ENCODE results near the gene TYRO3.

The TYRO3 gene

DNA sequence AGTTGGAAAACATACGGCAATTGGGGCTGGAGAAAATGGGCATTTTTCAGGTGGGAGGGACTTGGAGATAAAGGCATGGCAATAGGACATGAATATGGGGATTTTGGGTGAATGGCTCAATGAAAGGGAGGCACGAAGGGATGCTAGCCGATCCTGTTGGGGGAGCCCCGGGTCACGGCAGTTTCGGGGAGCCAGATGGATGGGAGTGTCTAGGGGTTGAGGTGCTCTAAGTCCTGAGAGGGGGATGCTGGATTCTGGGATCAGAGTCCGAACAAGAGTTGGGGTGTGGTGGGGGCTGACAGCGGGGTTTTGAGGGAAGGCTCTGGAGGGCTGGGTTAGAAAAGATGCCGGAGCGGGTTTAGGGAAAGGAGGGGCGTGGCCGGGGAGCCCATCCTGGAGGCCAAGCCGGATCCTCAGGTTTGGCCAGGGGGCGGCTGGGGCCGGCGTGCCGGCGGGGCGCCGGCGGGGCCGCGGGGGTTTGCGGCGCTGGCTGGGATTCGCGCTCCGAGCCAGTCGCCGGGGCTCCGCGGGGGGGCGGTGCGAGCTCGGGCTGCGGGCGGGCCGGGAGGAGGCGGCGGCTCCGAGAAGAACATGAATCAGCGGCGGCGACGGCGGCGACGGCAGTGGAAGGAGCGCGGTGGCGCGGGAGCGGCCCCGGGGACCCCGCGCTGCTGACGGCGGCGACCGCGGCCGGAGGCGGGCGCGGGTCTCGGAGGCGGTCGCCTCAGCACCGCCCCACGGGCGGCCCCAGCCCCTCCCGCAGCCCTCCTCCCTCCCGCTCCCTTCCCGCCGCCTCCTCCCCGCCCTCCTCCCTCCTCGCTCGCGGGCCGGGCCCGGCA is at the start of gene TYRO3:
Gene TYRO3, plus strand, starts transcription at position 813 of the 839 bp plus-strand sequence. CDS start 46 bp downstream, outside the sequence.
- peak; percentile 56 for DNase-seq (ENCODE audit: low spot score)

DNA sequence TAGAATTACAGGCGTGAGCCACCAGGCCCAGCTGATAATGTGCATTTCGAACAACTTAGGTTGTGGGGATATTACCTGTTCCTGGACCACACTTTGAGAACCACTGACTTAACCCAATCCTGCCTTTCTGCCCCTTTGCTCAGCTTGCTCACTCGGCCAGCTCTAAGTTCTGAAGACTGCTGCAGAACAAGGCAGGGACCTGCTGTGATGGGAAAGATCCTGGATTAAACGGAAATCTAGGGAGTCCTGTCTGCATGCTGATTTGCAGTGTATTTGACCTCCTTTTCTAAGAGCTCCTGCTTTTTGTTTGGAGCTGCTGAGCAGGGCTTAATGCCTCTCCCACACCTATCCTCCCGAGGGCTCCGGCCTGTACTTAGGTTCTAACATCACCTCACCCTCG is 48.3 kb upstream of the TYRO3 start:
- DNase-seq (ENCODE audit: low spot score), result no peak

DNA sequence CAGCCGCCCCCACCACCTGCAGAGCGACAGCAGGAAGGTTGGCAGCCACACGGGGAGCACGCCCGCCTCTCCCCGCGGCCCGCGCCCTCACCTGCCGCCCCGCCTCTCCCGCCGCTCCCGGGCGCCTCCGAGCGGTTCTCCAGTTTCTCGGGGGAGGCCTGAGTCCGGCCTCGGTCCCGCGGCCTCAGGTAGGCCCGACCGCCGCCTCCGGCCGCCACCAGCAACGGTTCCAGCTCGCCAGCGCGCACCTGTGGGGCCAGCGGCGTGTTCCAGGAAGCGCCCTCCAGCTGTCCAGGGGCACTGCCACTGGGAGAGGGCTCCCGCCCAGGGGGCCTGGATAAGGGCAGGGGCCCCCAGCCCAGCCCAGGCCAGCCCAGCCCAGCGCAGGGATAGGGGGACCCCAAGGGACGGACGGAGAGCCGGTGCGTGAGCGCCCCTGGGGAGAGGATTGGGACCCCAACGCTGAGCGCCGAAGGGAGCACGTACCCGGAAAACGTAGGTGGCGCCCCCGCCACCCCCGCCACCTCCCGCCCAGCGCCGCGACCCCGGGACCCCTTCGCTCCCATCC is 47.6 kb upstream of the TYRO3 start:
- no peak for DNase-seq (ENCODE audit: low spot score)

DNA sequence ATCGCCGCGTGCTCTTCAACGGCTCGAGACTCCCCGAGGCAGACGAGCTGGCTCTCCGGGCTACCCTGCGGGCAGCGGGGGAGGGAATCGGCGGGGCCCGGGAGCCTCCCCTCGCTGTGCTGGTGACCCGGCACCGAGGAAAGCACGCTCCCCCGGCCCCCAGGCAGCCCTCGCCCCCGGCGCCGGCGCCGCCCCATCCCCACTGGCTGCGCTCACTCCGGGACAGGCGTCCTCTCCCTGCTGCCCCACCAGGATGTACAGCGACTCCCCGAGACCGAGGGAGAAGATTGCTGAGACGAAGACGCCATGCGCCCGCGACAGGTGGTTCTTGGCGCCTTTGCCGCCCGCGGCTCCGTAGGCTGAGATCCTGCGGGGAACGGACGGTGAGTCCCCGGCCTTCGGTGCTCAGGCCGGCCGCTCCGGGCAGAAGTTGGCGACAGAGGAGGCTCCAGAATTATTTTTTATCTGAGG is 47.1 kb upstream of the TYRO3 start:
- DNase-seq (ENCODE audit: low spot score), result no peak

DNA sequence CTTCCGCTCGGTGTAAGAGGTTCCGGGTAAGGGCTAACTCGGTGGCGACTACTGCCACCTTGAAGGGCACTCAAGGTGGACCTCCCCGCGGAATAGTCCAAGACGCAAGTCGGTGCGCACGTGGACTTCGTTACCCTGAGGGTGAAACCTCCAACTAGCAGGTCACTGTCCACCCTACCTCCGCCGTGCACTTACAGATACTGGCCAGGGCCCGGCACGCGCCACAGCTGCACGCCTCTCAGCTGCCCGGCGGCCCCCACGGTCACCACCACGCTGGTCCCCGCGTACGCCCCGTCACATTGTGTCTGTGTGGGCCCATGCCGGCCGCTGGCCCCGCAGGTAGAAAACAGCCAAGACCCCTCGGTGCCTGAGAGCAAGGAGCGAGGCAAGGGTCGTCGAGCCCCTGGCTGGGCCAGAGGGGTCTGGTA is 46.5 kb upstream of the TYRO3 start:
- no peak for DNase-seq (ENCODE audit: low spot score)

DNA sequence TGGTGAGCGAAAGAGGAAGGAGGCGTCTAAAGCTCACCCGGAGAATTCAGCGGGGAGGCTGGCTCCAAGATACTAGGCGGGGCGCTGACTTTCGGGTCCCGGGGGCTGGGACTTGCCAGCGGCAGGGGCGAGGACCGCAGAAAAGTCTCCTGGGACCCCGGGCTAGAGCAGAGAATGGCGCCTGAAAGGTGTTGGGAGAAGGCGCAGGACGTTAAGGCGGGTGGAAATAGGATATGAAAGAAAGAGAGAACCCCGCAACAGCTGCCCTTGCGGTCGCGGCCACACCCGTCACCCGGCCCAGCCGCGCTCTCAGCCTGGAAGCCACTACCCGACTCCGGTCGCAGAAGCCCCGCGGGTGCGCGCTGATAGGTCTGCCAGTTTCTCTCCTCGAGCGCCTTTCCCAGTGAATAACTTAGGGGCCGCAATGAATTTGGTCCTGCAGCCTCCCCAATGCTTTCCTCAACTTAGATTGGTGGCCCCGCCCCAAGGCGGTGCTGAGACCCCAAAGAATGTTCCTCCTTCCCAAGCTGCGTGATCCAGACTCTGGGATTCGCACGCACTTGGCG is 46.0 kb upstream of the TYRO3 start:
- DNase-seq (ENCODE audit: low spot score), result no peak

DNA sequence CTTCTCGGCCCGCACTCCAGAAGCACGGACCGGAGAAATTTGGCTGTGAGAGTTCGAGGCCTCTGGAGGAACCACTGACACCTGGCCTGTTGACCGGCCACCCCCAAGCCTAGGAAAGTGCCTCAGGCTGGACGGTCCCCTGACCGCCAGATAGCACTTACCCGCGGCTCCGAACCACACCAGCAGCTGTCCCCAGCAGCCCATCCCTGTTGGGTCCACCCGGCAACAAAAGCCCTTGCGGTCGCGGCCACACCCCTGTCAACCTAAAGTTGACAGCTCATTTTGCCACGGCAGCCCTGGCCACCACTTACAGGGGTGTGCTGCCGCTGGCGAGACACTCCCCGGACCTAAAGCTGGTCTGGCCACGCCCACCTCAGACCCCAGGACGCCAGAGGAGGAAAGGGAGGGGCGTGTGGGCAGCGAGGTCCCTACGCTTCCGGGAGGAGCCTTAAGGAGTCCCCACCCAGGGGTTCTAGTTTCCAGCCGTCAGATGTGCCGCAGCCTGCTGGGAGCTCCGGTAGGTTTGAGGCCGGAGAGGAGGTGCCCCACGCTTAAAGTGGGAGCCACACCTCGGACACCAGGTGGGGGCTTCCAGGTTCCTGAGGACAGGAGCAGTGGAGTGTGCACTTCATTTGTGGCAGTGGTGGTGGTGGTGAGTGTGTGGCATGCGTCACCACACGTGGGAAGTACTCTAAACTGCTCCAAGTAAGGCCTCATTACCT is 45.3 kb upstream of the TYRO3 start, which contains the start of gene LTK:
Gene LTK, minus strand, starts transcription at position 322 of the 722 bp plus-strand sequence. Its CDS starts 118 bp downstream, at position 204.
- no peak for DNase-seq (ENCODE audit: low spot score)

DNA sequence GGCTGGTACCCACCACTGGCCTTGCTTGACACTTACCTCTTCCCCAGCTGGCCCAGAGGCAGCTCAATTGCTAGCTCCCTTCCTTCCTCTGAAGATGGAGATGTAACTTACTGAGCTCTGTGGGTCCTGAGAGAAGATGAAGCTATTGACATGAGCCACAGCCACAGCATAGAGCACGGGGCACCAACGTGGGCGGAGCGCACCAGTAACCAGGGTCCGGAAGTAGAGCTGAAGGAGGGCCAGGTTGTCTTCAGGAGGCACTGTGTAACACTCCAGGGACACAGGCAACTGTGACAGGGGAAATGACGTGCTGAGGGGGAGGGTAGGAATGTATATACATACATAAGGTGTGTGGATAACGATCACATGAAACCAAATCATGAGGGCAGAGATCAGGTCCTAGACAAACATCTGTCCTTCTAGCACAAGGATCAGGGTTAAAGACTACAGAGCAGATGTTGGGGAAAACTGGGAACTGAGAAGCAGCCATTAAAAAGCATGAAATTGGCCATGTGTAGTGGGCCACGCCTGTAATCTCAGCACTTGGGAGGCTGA is 41.0 kb upstream of the TYRO3 start:
- no peak for DNase-seq (ENCODE audit: low spot score)

DNA sequence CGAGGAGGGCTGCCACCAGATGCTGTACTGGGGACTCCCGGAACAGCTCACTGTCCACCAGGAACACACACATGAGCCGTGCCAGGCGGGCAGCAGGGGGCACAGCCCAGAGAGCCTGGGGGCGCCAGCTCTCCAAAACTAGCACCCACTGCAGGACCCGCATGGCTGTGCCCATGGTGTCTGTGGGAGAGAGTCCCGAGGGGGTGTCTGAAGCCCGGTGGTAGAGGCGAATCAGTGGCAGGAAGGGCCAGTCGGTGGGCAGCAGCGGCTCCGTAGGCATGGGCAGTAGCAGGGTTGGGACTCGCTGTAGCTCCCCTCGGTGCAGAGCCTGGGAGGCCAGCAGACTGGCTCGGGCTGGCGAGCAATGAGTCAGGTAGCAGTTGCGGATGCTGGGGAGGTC is 38.4 kb upstream of the TYRO3 start:
- no peak for DNase-seq (ENCODE audit: low spot score)

DNA sequence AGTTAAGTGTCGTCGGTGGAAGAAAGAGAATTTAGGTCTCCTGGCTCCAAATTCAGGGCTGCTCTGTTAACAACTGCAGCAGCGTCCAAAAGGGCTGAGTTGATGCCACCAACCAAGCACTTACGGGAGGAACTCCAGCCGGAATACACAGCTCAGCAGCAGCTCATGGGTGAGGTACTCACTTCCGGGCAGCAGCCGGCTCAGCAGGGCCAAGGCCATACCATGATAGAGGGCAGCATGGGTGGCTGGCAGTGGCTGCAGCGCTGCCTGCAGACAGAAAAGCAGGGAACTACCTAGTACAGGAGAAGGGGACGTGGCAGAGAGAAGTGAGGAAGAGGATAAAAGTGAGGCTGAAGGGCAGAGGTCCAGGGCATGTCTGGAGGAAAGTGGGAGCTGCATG is 37.4 kb upstream of the TYRO3 start:
- DNase-seq (ENCODE audit: low spot score), result no peak

DNA sequence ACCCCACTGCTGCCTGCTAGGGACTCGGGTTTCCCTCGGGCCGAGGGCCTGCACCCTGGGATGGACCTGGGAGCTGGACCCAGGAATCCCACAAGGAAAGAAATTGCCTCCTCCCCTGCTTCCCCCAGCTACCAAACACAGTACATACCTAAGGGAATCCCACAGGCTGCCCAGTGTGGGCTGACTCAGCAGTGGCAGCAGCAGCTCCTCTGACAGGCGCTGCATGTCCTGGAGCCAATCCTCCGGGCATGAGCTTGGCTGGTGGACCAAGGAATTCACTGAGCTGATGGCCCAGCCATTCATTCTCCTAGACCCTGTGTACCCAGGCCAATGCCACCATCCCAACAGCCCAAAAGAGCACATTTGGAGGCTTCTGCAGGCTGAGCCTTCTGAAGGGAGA is 35.9 kb upstream of the TYRO3 start:
- peak; percentile 30 for DNase-seq (ENCODE audit: low spot score)

DNA sequence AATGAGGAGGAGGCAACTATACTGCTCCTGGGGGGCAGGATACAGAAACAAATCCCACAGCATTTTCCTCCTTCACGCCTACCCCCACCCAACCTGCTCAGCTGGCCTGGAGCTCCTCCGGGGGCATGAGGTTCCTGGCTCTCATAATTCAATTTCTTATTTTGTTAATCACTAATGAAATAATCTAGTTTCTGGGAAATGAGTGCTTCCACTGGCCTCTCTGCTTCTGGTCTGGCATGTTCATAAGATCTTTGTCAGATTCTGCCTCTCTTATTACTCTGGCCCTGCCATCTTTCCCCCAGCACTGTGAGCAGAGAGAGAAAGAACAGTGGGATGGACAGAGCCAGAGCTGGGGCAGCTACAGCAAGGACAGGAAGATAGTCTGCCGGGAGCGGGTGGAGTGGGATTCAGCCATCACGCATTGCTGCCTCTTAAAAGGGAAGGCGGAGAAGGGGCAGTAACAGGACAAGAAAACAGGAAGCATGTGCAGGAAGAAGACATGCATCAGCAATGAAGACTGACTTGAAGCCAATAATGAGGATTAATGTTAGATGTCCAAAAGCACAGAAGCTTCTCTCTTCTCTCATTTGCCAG is 28.6 kb upstream of the TYRO3 start:
- no peak for DNase-seq (ENCODE audit: low spot score)

DNA sequence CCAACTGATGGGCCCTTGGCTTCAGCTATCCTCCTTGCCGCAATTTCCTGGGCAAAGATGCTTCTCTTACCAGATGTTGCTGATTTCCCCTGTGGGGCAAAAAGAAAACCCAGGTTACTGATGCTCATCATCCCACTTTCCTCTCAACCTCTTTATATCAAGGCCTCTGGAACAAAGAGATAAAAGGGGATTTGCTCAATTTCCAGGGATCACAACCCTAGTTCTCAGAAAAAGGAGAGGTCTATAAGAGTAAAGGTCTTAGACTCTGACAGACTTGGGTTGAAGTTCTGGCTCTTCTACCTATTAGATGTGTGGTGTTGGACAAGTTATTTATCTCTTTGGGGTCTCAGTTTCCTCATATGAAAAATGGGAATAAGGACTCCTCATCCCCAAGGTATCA is 23.5 kb upstream of the TYRO3 start:
- no peak for DNase-seq (ENCODE audit: low spot score)

DNA sequence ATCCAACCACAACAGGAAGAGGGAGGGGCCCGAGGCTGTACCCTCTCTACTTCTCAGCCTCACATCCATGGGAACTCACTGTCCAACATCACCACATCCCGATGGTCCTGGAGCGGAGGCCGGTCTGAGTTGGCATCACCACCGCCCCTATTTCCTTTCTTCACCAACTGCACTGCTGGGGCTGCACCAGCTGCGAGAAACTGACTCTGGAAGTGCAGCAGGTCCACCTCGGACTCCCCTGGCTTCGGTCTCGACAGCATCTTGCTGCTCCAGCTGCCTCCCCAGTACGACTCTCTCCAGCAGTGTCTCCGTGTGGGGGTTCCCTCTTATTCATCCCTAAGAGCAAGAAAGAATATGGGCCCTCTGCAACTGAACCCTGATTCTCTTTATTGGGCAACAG is 22.1 kb upstream of the TYRO3 start:
- no peak for DNase-seq (ENCODE audit: low spot score)

DNA sequence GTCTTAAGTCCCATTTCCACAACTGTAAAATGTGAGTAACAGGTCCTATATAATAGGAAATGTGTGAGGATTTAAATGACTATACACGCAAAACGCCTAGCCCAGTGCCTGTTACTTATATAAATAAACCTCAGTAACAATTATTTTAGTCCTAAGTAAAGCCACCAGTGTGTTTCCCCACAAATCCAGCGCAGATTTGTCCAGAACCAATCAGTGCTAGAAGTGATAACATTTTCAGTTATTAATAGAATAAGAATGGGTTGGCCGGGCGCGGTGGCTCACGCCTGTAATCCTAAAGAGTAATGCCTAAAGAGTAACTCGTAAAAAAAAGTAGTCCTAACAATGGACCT is 15.5 kb upstream of the TYRO3 start:
- DNase-seq (ENCODE audit: low spot score), result no peak

DNA sequence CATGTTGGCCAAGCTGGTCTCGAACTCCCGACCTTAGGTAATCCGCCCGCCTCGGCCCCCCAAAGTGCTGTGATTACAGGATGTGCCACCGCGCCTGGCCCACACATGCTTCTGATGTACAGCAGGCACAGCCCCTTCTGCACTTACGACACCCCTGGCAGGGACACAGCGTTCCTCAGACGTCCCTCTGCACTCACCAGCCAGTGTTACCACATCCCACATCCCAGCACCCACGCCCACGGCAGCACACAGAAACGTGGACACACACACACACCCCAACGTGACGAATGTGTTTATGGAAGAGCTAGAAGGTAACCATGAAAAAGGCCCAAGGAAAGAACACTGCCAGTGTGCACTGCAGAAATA is 14.4 kb upstream of the TYRO3 start:
- DNase-seq (ENCODE audit: low spot score), result no peak

DNA sequence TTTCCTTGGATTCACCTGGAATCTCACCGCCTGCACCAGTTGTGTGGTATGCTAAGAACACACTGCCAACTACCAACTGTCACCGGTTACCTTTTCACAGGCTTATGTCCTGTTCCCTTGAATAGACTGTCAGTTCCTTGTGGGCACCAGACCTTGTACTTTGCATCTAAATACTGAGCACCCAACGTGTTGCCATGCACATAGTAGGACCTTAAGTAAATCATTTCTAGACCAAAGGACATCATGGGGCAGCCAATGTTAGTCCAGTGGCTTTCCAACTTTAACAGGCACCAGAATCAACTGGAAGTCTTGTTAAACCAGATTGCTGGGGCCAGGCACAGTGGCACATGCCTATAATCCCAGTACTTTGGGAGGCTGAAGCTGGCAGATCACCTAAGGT is 13.8 kb upstream of the TYRO3 start:
- no peak for DNase-seq (ENCODE audit: low spot score)

DNA sequence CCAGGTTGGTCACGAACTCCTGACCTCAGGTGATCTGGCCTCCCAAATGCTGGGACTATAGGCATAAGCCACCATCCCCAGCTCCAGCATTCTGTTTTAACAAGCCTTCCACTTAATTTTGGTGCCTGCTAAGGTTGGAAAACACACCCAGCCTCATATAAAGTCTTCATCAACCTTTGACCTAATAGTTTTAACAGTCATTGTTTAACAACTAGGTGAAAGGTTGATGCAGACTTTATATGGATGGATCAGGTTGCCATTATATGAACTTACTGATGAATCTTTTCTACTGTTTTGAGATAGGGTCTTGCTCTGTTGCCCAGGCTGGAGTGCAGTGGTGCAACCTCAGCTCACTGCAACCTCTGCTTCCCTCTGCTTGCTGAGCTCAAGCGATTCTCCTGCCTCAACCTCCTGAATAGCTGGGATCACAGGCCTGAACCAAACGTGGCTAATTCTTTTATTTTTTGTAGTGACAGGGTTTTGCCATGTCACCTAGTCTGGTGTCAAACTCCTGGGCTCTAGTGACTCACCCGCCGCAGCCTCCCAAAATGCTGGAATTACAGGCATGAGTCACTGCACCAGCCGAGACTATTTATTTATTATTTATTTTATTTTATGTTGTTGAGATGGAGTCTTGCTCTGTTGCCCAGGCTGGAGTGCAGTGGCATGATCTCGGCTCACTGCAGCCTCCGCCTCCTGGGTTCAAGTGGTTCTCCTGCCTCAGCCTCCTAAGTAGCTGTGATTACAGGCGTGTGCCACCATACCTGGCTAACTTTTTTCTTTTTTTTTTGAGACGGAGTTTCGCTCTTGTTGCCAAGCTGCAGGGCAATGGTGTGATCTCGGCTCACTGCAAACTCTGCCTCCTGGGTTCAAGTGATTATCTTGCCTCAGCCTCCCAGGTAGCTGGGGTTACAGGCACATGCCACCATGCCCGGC is 11.9 kb upstream of the TYRO3 start:
- peak; percentile 74 for DNase-seq (ENCODE audit: low spot score)

DNA sequence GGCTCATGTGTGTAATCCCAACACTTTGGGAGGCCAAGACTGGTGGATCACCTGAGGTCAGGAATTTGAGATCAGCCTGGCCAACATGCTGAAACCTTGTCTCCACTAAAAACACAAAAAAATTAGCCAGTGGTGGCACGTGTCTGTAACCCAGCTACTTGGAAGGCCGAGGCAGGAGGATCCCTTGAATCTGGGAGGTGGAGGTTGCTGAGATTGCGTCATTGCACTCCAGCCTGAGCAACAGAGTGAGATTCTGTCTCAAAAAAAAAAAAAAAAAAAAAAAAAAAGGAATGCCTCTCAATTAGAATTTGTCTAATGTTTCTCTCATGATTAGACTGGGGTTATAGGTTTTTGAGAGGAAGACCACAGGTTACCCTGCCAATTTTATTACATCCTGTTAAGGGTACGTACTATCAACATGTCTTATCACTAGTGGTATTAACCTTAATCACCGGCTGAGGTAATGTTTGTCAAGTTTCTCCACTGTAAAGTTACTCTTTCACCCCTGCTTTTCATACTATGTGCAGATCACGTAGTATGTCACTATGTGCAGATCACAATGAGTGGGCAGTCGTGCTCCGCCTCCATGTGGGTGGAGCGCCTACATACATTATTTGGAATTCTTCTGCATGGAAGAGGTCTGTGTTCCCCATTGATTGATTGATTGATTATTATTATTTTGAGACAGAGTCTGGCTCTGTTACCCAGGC is 8.8 kb upstream of the TYRO3 start:
- no peak for DNase-seq (ENCODE audit: low spot score)

DNA sequence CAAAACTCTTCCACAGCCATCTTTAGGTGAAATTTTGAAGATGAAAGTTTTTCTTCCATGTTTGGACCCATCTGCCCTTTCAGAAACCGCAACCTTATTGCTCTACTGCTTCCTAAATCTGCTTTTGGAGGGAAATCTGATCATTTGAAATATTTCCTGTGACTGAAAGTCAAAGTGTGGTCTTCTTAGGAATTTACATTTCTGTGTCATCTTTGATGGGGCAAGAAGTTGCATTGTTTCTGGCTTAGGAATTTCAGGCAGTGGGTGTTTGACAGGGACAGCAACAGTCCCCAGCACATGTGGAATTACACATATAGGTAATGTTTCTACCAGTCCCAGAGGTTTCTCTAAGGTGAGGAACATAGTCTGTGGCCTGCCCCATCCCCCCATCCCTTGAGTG is 5.3 kb upstream of the TYRO3 start:
- no peak for DNase-seq (ENCODE audit: low spot score)
